BLaER1 treated with 17β-estradiol and CSF1 and Interleukin-3, amounts not matched to agents 10 nM and 100 nM (cell line): ENCODE data around the gene TM4SF18.

Experiments used
- H3K27ac ChIP-seq, 11 experiments: shearing (Covaris generic); formaldehyde crosslinking; 2 replicates each; pipeline ENCODE4 v1.8.1; 2022
- H3K27me3 ChIP-seq, 11 experiments: shearing (Covaris generic); formaldehyde crosslinking; 2 replicates each; pipeline ENCODE4 v1.8.1; 2022
- H3K36me3 ChIP-seq, 11 experiments: shearing (Covaris generic); formaldehyde crosslinking; 2 replicates each; pipeline ENCODE4 v1.8.1; 2022
- H3K4me1 ChIP-seq, 10 experiments: shearing (Covaris generic); formaldehyde crosslinking; 2 replicates each; pipeline ENCODE4 v1.8.1; 2022
- H3K4me2 ChIP-seq, 11 experiments: shearing (Covaris generic); formaldehyde crosslinking; 2 replicates each; pipeline ENCODE4 v1.8.1; 2022
- H3K4me3 ChIP-seq, 10 experiments: shearing (Covaris generic); formaldehyde crosslinking; 2 replicates each; pipeline ENCODE4 v1.8.1; 2022
- H3K9ac ChIP-seq, 11 experiments: shearing (Covaris generic); formaldehyde crosslinking; 2 replicates each; pipeline ENCODE4 v1.8.1; 2022
- H3K9me3 ChIP-seq, 11 experiments: shearing (Covaris generic); formaldehyde crosslinking; replicated peaks in 1 of 11; 2 replicates each; pipeline ENCODE4 v1.8.1; 2022
- H4K20me1 ChIP-seq, 11 experiments: shearing (Covaris generic); formaldehyde crosslinking; 2 replicates each; pipeline ENCODE4 v1.8.1; 2022
- Cebpa-rat ChIP-seq, 11 experiments: shearing (Covaris generic); IDR thresholded peaks; 2 replicates each; pipeline ENCODE4 v1.8.1; 2022

TM4SF18 gene

GRCh38 chr3:149376718-149377407 lies 43.4 kb upstream of the TM4SF18 start:
- Histone ChIP-seq H3K4me1 (peaks cover 12 to 25% (median 18%) of the 10 kb centered on the region in 10 experiments; a peak in 19 of 20 replicates), H4K20me1 (no peaks in the 10 kb centered on the region), H3K36me3 (no peaks in the 10 kb centered on the region), H3K9me3 (peaks cover 0 to 12% (median 8%) of the 10 kb centered on the region in 11 experiments; a peak in 7 of 22 replicates), H3K4me2 (peak overlapping the region in 2 of 11 experiments; percentile 31 to 57; a peak in 2 of 22 replicates), H3K9ac (no peak overlapping the region), H3K27ac (no peak overlapping the region), H3K4me3 (no peak overlapping the region; a peak in 1 of 20 replicates), H3K27me3 (no peaks in the 10 kb centered on the region)
- TF ChIP-seq Cebpa-rat (IDR thresholded peaks at IDR 0.05) = no peak

GRCh38 chr3:149375501-149376196 lies 42.2 kb upstream of the TM4SF18 start:
- no peaks in the 10 kb centered on the region for H3K36me3 ChIP-seq
- no peak overlapping the region for H3K4me2 ChIP-seq
- no peak overlapping the region for H3K27ac ChIP-seq
- peaks cover 15 to 36% (median 25%) of the 10 kb centered on the region in 10 experiments; a peak in 19 of 20 replicates for H3K4me1 ChIP-seq
- no peaks in the 10 kb centered on the region for H3K27me3 ChIP-seq
- no peaks in the 10 kb centered on the region for H4K20me1 ChIP-seq
- no peak overlapping the region for H3K4me3 ChIP-seq
- no peak for TF ChIP-seq Cebpa-rat (IDR thresholded peaks at IDR 0.05)
- no peak overlapping the region for H3K9ac ChIP-seq
- H3K9me3 ChIP-seq = peaks cover 0 to 12% (median 8%) of the 10 kb centered on the region in 11 experiments; a peak in 7 of 22 replicates

GRCh38 chr3:149374793-149375500 lies 41.5 kb upstream of the TM4SF18 start:
- Histone ChIP-seq H3K9me3 (peaks cover 0 to 11% (median 8%) of the 10 kb centered on the region in 11 experiments; a peak in 7 of 22 replicates), H3K4me2 (no peak overlapping the region; a peak in 1 of 22 replicates), H3K27ac (no peak overlapping the region), H3K27me3 (no peaks in the 10 kb centered on the region), H3K36me3 (no peaks in the 10 kb centered on the region), H3K4me1 (peaks cover 15 to 42% (median 26%) of the 10 kb centered on the region in 10 experiments; a peak in 19 of 20 replicates), H3K9ac (no peak overlapping the region), H4K20me1 (no peaks in the 10 kb centered on the region), H3K4me3 (no peak overlapping the region)
- TF ChIP-seq Cebpa-rat (IDR thresholded peaks at IDR 0.05) = no peak

GRCh38 chr3:149374391-149374790 lies 41.0 kb upstream of the TM4SF18 start:
- H4K20me1 ChIP-seq = no peaks in the 10 kb centered on the region
- H3K9ac ChIP-seq = no peak overlapping the region
- no peaks in the 10 kb centered on the region for H3K36me3 ChIP-seq
- no peaks in the 10 kb centered on the region for H3K27me3 ChIP-seq
- no peak overlapping the region for H3K4me3 ChIP-seq
- peaks cover 15 to 42% (median 26%) of the 10 kb centered on the region in 10 experiments; a peak in 19 of 20 replicates for H3K4me1 ChIP-seq
- TF ChIP-seq Cebpa-rat (IDR thresholded peaks at IDR 0.05) = no peak
- H3K4me2 ChIP-seq = no peak overlapping the region
- H3K27ac ChIP-seq = no peak overlapping the region
- peaks cover 0 to 6% (median 4%) of the 10 kb centered on the region in 11 experiments; a peak in 7 of 22 replicates for H3K9me3 ChIP-seq

- H4K20me1 ChIP-seq = no peaks in the 10 kb centered on the region
- no peaks in the 10 kb centered on the region for H3K9me3 ChIP-seq
- TF ChIP-seq Cebpa-rat (IDR thresholded peaks at IDR 0.05) = no peak
- no peak overlapping the region for H3K9ac ChIP-seq
- no peaks in the 10 kb centered on the region for H3K36me3 ChIP-seq
- H3K27ac ChIP-seq = no peak overlapping the region
- no peaks in the 10 kb centered on the region for H3K27me3 ChIP-seq
- no peak overlapping the region for H3K4me3 ChIP-seq
- H3K4me2 ChIP-seq = 0 out of 22 replicates have a peak overlapping the region, but pooled peaks of 1 of the 11 experiments have one; percentile 2
- H3K4me1 ChIP-seq = peaks cover 9 to 35% (median 20%) of the 10 kb centered on the region in 10 experiments; a peak in 19 of 20 replicates
These were observed 40.0 kb upstream of the TM4SF18 start for GRCh38 chr3:149373235-149374125.

GRCh38 chr3:149371723-149372114 lies 38.3 kb upstream of the TM4SF18 start:
- H4K20me1 ChIP-seq = no peaks in the 10 kb centered on the region
- no peak overlapping the region for H3K4me3 ChIP-seq
- H3K9ac ChIP-seq = no peak overlapping the region
- H3K27ac ChIP-seq = no peak overlapping the region
- peak overlapping the region in 5 of 11 experiments; percentile 43 to 59 (median 49); a peak in 7 of 22 replicates for H3K4me2 ChIP-seq
- H3K9me3 ChIP-seq = no peaks in the 10 kb centered on the region
- no peaks in the 10 kb centered on the region for H3K36me3 ChIP-seq
- peaks cover 0 to 30% (median 10%) of the 10 kb centered on the region in 10 experiments; a peak in 13 of 20 replicates for H3K4me1 ChIP-seq
- no peak for TF ChIP-seq Cebpa-rat (IDR thresholded peaks at IDR 0.05)
- H3K27me3 ChIP-seq = no peaks in the 10 kb centered on the region

GRCh38 chr3:149371001-149371722 lies 37.7 kb upstream of the TM4SF18 start:
- Histone ChIP-seq H3K27me3 (no peaks in the 10 kb centered on the region), H3K4me1 (peaks cover 0 to 30% (median 10%) of the 10 kb centered on the region in 10 experiments; a peak in 13 of 20 replicates), H3K9ac (no peak overlapping the region), H3K4me3 (no peak overlapping the region), H3K27ac (no peak overlapping the region; a peak in 1 of 22 replicates), H3K4me2 (peak overlapping the region in 8 of 11 experiments; percentile 13 to 59 (median 44); a peak in 14 of 22 replicates), H4K20me1 (no peaks in the 10 kb centered on the region), H3K36me3 (no peaks in the 10 kb centered on the region), H3K9me3 (no peaks in the 10 kb centered on the region)
- TF ChIP-seq Cebpa-rat (IDR thresholded peaks at IDR 0.05) = no peak
